HL-60 (cell line): ENCODE measurements around the gene LRMDA.

ENCODE experiments used
- DNase-seq, 2 experiments: peaks; one replicate each; pipeline ENCODE4 v3.0.0-alpha.2; 2010 to 2020; ENCODE audit warnings: low read depth in 1 of 2, low spot score in 1 of 2
- H3K27ac ChIP-seq: fragments of 250-450 bp; sonication (Bioruptor Pico); replicated peaks from 2 replicates; pipeline ENCODE4 v1.5.1; 2020; ENCODE audit warnings: mild to moderate bottlenecking, moderate library complexity
- H3K27me3 ChIP-seq: fragments of 250-450 bp; sonication (Bioruptor Pico); 2 replicates; pipeline ENCODE4 v1.5.1; 2021; ENCODE audit warnings: mild to moderate bottlenecking, moderate library complexity; ENCODE audit not compliant: insufficient read depth, poor library complexity, severe bottlenecking
- H3K4me3 ChIP-seq: replicated peaks from 2 replicates; pipeline ENCODE4 v1.5.1; 2011; ENCODE audit warnings: mild to moderate bottlenecking, control low read depth, low read length; ENCODE audit not compliant: insufficient read depth
- GABPA ChIP-seq: IDR thresholded peaks from 2 replicates; pipeline ENCODE4 v1.6.1; 2012; ENCODE audit warnings: low read depth
- POLR2AphosphoS5 ChIP-seq: IDR thresholded peaks from 2 replicates; pipeline ENCODE4 v1.6.1; 2012; ENCODE audit warnings: low read depth
- SPI1 ChIP-seq: IDR thresholded peaks from 2 replicates; pipeline ENCODE4 v1.6.1; 2012; ENCODE audit warnings: low read depth, mild to moderate bottlenecking, borderline replicate concordance
- TF ChIP-seq, protein P1 (sequence below): IDR thresholded peaks from one replicate; pipeline ENCODE4 v1.5.1; 2011; ENCODE audit warnings: low read length, control low read depth, inconsistent platforms; ENCODE audit not compliant: insufficient read depth
- TF ChIP-seq, protein P2 (sequence below): IDR thresholded peaks from 2 replicates; pipeline ENCODE4 v1.6.1; 2012; ENCODE audit warnings: low read depth; ENCODE audit not compliant: insufficient replicate concordance

Gene LRMDA

DNA sequence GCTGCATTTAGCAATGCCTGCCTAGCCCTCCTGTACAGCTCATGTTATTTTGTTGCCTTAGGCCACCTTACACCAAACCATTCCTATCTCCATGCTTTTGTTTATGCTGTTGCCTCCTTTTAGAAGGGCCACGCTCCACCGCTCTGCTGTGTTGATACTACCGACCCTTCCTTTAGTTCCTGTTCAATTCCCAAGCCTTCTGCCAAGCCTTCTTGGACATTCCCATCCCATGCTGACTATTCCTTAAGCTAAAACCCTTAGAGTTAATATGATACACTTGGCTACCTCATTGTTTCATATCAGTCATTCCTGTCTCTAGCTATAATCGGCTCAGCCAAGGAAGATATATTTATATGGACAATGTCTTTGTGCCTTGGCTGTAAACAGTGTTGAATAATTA is 705.5 kb downstream of the LRMDA start:
- Histone ChIP-seq H3K4me3 (no peak overlapping the region), H3K27me3 (no peaks in the 10 kb centered on the region), H3K27ac (no peak overlapping the region)
- DNase-seq = no peak
- TF ChIP-seq, protein P1, sequence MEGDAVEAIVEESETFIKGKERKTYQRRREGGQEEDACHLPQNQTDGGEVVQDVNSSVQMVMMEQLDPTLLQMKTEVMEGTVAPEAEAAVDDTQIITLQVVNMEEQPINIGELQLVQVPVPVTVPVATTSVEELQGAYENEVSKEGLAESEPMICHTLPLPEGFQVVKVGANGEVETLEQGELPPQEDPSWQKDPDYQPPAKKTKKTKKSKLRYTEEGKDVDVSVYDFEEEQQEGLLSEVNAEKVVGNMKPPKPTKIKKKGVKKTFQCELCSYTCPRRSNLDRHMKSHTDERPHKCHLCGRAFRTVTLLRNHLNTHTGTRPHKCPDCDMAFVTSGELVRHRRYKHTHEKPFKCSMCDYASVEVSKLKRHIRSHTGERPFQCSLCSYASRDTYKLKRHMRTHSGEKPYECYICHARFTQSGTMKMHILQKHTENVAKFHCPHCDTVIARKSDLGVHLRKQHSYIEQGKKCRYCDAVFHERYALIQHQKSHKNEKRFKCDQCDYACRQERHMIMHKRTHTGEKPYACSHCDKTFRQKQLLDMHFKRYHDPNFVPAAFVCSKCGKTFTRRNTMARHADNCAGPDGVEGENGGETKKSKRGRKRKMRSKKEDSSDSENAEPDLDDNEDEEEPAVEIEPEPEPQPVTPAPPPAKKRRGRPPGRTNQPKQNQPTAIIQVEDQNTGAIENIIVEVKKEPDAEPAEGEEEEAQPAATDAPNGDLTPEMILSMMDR = no peak
- TF ChIP-seq GABPA (no peak), SPI1 (no peak), POLR2AphosphoS5 (no peak)
- TF ChIP-seq, protein P2, sequence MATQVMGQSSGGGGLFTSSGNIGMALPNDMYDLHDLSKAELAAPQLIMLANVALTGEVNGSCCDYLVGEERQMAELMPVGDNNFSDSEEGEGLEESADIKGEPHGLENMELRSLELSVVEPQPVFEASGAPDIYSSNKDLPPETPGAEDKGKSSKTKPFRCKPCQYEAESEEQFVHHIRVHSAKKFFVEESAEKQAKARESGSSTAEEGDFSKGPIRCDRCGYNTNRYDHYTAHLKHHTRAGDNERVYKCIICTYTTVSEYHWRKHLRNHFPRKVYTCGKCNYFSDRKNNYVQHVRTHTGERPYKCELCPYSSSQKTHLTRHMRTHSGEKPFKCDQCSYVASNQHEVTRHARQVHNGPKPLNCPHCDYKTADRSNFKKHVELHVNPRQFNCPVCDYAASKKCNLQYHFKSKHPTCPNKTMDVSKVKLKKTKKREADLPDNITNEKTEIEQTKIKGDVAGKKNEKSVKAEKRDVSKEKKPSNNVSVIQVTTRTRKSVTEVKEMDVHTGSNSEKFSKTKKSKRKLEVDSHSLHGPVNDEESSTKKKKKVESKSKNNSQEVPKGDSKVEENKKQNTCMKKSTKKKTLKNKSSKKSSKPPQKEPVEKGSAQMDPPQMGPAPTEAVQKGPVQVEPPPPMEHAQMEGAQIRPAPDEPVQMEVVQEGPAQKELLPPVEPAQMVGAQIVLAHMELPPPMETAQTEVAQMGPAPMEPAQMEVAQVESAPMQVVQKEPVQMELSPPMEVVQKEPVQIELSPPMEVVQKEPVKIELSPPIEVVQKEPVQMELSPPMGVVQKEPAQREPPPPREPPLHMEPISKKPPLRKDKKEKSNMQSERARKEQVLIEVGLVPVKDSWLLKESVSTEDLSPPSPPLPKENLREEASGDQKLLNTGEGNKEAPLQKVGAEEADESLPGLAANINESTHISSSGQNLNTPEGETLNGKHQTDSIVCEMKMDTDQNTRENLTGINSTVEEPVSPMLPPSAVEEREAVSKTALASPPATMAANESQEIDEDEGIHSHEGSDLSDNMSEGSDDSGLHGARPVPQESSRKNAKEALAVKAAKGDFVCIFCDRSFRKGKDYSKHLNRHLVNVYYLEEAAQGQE = no peak

DNA sequence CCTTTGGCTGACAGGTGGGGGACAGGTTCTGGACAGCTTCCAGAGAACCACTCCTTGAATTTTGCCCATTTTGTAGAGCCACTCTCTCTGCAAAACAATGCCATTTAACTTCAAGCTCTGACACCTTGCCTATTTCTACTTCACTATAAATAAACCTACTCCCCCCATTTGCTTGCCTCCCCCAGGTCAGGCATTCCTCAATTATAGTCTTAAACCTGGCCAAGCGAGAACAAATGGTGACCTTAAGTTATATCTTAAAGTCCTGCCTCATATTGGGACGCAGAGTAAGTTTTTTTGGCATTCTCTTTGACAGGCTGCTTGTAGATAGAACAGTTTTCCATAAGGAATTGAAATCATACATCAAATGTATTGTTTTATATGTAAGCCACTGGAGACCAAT is 706.9 kb downstream of the LRMDA start:
- H3K27me3 ChIP-seq = no peaks in the 10 kb centered on the region
- no peak for DNase-seq
- TF ChIP-seq, protein P1 = no peak
- TF ChIP-seq, protein P2 = no peak
- TF ChIP-seq POLR2AphosphoS5 = no peak
- TF ChIP-seq GABPA = no peak
- no peak for TF ChIP-seq SPI1
- no peak overlapping the region for H3K27ac ChIP-seq
- H3K4me3 ChIP-seq = no peak overlapping the region

DNA sequence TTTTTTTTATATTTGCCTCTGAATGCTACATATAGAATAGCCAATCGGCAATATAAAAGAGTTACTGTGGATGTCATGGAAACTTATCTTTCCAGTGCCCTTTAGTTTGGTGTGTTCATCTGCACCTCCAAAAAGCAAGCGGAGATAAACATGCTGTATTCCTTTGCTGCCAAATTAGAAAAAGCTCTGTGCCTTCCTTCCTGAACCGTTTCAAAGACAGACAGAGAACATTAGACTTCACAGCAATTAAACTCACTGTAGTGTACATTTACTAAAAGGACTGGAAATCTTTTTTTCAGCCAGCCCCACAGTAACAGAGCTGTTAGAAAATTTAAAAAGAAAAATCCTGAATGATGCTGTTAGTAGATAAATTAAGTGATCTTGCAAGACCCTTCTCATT is 707.5 kb downstream of the LRMDA start:
- DNase-seq = no peak
- no peak overlapping the region for H3K4me3 ChIP-seq
- TF ChIP-seq SPI1 (no peak), POLR2AphosphoS5 (no peak), GABPA (no peak)
- TF ChIP-seq, protein P2 = no peak
- TF ChIP-seq, protein P1 = no peak
- H3K27me3 ChIP-seq = no peaks in the 10 kb centered on the region
- H3K27ac ChIP-seq = no peak overlapping the region
